DND-41 (cell line): ENCODE data around the gene TCF20.

ENCODE experiments used
- ATAC-seq: fragments of 200-7000 bp; cut with Tn5 transposase; 3 replicates; pipeline ENCODE4 v1.9.1; 2021; ENCODE audit warnings: low read depth; ENCODE audit not compliant: insufficient read depth
- DNase-seq: peaks from one replicate; pipeline ENCODE4 v3.0.0-alpha.2; 2020
- H2AFZ ChIP-seq: 2 replicates; pipeline ENCODE4 v1.6.0; 2012; ENCODE audit warnings: low read depth, low read length
- H3K27ac ChIP-seq: 2 replicates; pipeline ENCODE4 v1.5.1; 2012; ENCODE audit warnings: low read length, inconsistent platforms
- H3K27me3 ChIP-seq: fragments of 200-600 bp; sonication (generic); 2 replicates; pipeline ENCODE4 v1.6.0; 2012; ENCODE audit warnings: low read length, mild to moderate bottlenecking, inconsistent platforms; ENCODE audit not compliant: insufficient read depth, poor library complexity
- H3K36me3 ChIP-seq: 2 replicates; pipeline ENCODE4 v1.5.1; 2012; ENCODE audit warnings: low read length, inconsistent platforms; ENCODE audit not compliant: insufficient read depth
- H3K4me1 ChIP-seq: 2 replicates; pipeline ENCODE4 v1.5.1; 2012; ENCODE audit warnings: mild to moderate bottlenecking, low read length; ENCODE audit not compliant: insufficient read depth
- H3K4me2 ChIP-seq: 2 replicates; pipeline ENCODE4 v1.6.0; 2012; ENCODE audit warnings: mild to moderate bottlenecking, moderate library complexity, low read length, inconsistent platforms; ENCODE audit not compliant: insufficient read depth
- H3K4me3 ChIP-seq, 2 experiments: fragments of 200-600 bp in 1 of 2; shearing (Covaris generic) in 1 of 2; 2 replicates each; pipeline ENCODE4 v1.5.1; 2012 to 2016; ENCODE audit warnings: inconsistent platforms in 2 of 2, low read length in 2 of 2, mild to moderate bottlenecking in 2 of 2, low read depth in 1 of 2, moderate library complexity in 1 of 2
- H3K79me2 ChIP-seq: 2 replicates; pipeline ENCODE4 v1.6.0; 2012; ENCODE audit warnings: low read length, inconsistent platforms; ENCODE audit not compliant: insufficient read depth
- H3K9ac ChIP-seq: 2 replicates; pipeline ENCODE4 v1.6.0; 2012; ENCODE audit warnings: low read depth, mild to moderate bottlenecking, inconsistent platforms, low read length, moderate library complexity
- H3K9me3 ChIP-seq: 2 replicates; pipeline ENCODE4 v1.5.1; 2012; ENCODE audit warnings: low read length, moderate library complexity, mild to moderate bottlenecking, inconsistent platforms; ENCODE audit not compliant: insufficient read depth, severe bottlenecking
- H4K20me1 ChIP-seq: 2 replicates; pipeline ENCODE4 v1.6.0; 2012; ENCODE audit warnings: low read length; ENCODE audit not compliant: insufficient read depth
- EZH2 ChIP-seq: IDR thresholded peaks from 3 replicates; pipeline ENCODE4 v1.6.1; 2012; ENCODE audit warnings: borderline replicate concordance, low read depth, mild to moderate bottlenecking, moderate library complexity, low read length, inconsistent platforms; ENCODE audit not compliant: severe bottlenecking
- TF ChIP-seq, protein P1 (sequence below): IDR thresholded peaks from 2 replicates; pipeline ENCODE4 v1.5.1; 2012; ENCODE audit warnings: borderline replicate concordance, low read length, moderate library complexity, mild to moderate bottlenecking; ENCODE audit not compliant: poor library complexity, severe bottlenecking; ENCODE audit errors: extremely low read depth

Gene TCF20

DNA sequence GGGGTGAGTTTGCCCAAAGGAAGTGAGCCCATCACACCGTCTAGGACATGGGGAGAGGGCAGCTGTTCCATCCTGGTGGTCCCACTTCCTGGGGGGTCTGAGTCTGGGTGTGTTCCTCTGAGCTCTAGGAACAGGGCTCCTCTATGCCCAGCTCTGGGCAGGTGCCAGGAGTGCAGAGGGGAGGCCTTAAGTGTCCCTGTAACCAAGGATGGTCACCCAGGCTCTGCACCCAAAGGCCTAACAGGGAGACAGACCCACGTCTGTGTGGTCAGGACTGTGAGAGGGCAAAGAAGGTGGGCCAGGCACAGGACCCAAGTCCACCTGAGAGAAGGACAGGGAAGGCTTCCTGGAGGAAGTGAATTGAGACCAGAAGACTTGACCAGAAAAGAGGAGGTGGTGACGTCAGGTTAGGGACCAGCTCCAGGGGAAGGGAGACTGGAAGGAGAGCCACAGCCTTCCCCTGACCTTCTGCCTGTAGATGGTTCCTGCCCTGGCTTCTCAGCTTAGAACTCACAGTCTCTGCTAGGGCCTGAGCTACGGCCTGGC, 11.3 kb upstream of the TCF20 start:
- Histone ChIP-seq H3K27ac (no peak overlapping the region), H3K9ac (no peak overlapping the region), H3K36me3 (no peaks in the 10 kb centered on the region), H3K27me3 (no peaks in the 10 kb centered on the region), H3K4me2 (no peak overlapping the region), H3K79me2 (peaks cover 8% of the 10 kb centered on the region; the same call in 1 of the 2 replicates), H3K4me1 (peaks cover 12% of the 10 kb centered on the region), H4K20me1 (peaks cover 68% of the 10 kb centered on the region), H3K4me3 (no peak overlapping the region), H3K9me3 (no peaks in the 10 kb centered on the region), H2AFZ (no peak overlapping the region)
- DNase-seq (no peak), ATAC-seq (no peak)
- TF ChIP-seq, protein P1, sequence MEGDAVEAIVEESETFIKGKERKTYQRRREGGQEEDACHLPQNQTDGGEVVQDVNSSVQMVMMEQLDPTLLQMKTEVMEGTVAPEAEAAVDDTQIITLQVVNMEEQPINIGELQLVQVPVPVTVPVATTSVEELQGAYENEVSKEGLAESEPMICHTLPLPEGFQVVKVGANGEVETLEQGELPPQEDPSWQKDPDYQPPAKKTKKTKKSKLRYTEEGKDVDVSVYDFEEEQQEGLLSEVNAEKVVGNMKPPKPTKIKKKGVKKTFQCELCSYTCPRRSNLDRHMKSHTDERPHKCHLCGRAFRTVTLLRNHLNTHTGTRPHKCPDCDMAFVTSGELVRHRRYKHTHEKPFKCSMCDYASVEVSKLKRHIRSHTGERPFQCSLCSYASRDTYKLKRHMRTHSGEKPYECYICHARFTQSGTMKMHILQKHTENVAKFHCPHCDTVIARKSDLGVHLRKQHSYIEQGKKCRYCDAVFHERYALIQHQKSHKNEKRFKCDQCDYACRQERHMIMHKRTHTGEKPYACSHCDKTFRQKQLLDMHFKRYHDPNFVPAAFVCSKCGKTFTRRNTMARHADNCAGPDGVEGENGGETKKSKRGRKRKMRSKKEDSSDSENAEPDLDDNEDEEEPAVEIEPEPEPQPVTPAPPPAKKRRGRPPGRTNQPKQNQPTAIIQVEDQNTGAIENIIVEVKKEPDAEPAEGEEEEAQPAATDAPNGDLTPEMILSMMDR, result no peak
- TF ChIP-seq EZH2, result no peak

DNA sequence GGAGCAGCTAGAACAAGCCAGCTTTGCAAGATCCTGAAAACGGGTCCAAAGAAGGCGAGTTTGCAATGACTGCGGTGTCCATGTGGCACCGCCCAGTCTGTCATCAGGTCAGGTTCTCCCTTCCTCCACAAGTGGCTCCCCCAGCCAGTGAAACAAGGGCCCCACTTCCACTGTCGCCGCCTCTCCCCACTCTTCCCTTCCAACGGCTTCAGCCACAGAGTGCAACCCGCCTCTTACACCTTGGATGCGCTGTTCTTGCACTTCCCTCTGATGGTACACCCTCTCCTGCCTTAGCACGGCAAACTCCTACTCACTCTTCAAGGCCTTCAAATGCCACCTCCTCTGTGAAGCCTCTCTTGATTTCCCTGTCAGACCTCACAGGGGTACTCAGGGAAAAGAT, 10.8 kb upstream of the TCF20 start:
- TF ChIP-seq EZH2, result no peak
- TF ChIP-seq, protein P1, result no peak
- Histone ChIP-seq H3K4me2 (no peak overlapping the region), H3K4me1 (peaks cover 7% of the 10 kb centered on the region), H3K79me2 (peaks cover 8% of the 10 kb centered on the region; the same call in 1 of the 2 replicates), H2AFZ (no peak overlapping the region), H3K27ac (no peak overlapping the region), H3K9ac (no peak overlapping the region), H3K36me3 (no peaks in the 10 kb centered on the region), H3K27me3 (no peaks in the 10 kb centered on the region), H3K4me3 (no peak overlapping the region), H4K20me1 (peaks cover 70% of the 10 kb centered on the region), H3K9me3 (no peaks in the 10 kb centered on the region)
- DNase-seq (no peak), ATAC-seq (no peak)

DNA sequence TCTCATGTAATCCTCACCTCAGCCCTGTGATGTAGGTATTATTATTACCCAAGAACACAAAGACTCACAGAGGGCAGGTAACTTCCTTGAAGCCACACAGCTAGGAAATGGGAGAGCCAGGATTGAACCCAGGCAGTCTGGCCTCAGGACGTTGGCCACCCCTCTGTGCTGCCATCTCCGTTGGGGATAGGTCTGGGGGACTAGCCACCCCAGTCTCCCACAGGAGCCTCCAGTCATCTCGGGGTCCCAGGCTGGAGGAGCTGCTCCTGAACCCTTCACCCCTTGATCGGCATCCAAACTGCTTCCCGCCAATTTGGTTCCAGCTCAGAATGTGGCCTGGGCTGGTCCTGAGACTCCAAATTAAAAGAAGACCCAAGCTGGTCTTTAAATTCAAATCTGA, 10.4 kb upstream of the TCF20 start:
- Histone ChIP-seq H3K79me2 (peaks cover 8% of the 10 kb centered on the region; the same call in 1 of the 2 replicates), H3K9me3 (no peaks in the 10 kb centered on the region), H3K4me2 (no peak overlapping the region), H4K20me1 (peaks cover 69% of the 10 kb centered on the region), H2AFZ (no peak overlapping the region), H3K36me3 (no peaks in the 10 kb centered on the region), H3K4me1 (peaks cover 3% of the 10 kb centered on the region), H3K4me3 (no peak overlapping the region), H3K27ac (no peak overlapping the region), H3K27me3 (no peaks in the 10 kb centered on the region), H3K9ac (no peak overlapping the region)
- TF ChIP-seq EZH2, result no peak
- TF ChIP-seq, protein P1, result no peak
- no peak for DNase-seq
- no peak for ATAC-seq

DNA sequence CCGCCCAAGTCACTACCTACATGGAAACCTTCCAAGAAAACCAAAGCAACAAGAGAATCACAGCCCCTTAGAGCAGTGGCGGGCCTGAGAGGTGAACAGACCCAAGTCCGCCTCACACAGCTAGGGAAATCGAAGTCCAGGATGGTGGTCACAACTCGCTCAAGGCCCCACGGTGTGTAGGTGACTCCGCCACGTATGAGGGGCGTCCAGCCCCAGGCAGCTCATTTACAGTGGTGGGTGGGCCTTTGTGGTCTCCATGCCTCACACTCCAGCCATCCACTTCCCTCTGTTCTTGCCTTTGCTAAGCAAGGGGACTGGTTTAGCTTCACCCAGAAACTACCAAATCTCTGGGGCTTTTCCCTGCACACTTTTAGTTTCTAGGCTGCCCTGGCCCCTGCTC, 9.7 kb upstream of the TCF20 start:
- Histone ChIP-seq H3K4me3 (no peak overlapping the region), H3K9me3 (no peaks in the 10 kb centered on the region), H3K27me3 (no peaks in the 10 kb centered on the region), H3K9ac (no peak overlapping the region), H3K4me2 (no peak overlapping the region), H3K4me1 (no peaks in the 10 kb centered on the region), H3K36me3 (no peaks in the 10 kb centered on the region), H4K20me1 (peaks cover 69% of the 10 kb centered on the region), H3K27ac (no peak overlapping the region), H3K79me2 (peaks cover 6% of the 10 kb centered on the region; the same call in 1 of the 2 replicates), H2AFZ (no peak overlapping the region)
- ATAC-seq (no peak), DNase-seq (no peak)
- TF ChIP-seq, protein P1, result no peak
- no peak for TF ChIP-seq EZH2
